GM19452 (cell line): ENCODE measurements around the gene FAM222A.

ENCODE experiments used
- ATAC-seq: cut with Tn5 transposase; IDR thresholded peaks from one replicate; pipeline ENCODE4 v1.9.1; 2021; ENCODE audit not compliant: unreplicated experiment

FAM222A gene

DNA sequence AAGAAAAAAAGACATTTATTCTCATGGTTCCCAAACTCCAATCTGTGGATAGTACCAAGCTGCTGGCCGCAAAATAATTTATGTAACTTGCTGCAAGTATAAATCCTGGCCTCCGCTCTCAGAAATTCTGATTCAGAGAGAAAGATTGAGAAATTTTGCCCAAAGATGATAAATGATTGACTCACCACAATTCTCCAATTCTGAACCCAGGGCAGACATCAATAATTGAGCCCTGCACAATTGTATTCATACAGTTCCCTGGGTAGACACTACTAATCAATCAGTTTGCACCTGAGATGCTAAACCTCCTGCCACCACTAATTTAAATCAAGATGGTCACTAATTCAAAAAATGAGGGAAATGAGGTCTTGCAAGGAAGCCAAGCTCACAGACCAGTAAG, 81.4 kb downstream of the FAM222A start:
- ATAC-seq, result no peak

DNA sequence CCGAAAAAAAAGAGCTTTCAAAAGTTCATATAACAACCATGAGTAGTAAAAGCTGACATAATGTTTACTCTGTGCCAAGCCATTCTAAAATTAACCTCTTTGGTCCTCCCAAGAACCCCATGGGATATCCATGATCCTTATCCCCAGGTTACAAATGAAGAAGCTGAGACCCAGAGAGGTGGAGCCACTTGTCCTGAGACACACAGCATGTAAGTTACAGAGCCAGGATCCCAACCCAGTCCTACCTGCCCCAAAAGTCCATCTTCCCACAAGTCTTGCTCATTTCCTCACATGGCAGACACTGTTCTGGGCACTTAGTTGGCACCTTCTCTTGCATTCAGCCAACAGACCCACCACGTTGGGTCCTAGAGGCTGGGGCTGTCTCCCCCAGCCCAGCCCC, 82.4 kb downstream of the FAM222A start:
- ATAC-seq, result no peak

DNA sequence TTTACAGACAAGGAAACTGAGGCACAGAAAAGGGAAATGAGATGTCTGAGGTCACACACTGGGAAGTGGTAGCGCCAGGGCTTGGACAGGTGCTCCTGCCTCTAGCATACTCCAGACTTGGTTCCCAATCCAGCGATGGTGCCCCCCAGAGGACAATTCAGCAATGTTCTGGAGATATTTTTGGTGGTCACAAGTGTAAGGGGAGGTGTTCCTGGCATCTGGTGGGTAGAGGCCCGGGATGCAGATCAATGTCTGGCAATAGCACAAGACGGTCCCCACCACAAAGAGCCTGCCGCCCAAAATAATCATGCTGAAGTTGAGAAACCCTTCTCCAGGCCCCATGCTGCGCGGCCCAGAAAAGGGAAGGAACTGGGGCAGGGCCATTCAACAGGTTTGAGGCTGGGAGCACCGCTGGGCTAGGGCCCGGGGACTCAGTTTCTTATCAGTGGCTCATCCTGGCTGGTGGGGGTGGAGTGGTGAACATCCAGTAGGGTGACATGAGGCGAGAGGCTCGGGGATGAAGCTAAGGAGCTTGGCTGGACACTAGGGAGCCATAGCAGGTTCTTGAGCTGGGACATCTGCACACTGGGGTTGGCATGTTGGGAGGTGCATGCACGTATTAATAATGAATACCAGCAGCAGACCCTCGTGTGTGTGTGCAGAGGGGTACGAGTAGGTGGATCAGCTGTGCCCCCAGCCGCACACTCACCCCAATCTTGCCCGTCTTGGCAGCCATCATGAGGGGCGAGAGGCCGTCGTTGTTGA, 84.5 kb downstream of the FAM222A start:
- no peak for ATAC-seq

DNA sequence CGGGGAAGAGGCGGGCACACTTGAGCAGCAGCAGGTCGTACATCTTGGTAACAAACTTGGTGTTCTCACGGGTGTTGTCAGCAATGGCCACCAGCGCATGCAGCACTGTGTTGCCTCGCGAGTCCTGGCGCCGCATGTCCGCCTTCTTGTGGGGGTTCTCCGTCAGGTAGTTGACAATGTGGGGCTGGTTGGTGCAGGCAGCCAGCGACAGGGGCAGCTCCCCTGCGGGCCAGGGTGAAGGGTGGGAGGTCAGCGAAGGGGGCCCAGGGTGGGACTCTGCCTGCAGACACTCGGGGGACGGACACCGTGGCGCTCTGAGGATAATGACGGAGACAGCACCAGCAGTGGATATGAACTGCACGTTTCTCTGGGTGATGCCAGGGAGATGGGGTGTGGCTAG, 85.1 kb downstream of the FAM222A start:
- ATAC-seq, result no peak

DNA sequence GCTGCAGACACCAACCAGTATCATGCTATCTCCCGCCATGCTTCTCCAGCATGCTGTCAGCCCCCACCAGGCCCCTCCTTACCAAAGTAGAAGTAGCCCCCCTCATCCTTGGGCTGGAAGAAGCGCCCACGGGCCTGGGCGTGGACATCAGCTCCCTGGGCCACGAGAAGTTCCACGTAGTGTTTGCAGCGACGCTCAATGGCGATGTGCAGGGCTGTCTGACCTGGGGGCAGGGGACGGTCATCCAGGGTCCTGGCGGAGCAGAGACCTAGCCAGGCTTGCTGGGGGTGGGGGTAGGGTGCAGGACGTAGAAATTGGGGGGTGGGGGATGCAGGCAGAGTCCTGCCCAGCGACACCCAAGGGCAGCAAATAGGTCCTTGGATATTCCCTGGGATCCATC, 86.9 kb downstream of the FAM222A start:
- ATAC-seq, result no peak

DNA sequence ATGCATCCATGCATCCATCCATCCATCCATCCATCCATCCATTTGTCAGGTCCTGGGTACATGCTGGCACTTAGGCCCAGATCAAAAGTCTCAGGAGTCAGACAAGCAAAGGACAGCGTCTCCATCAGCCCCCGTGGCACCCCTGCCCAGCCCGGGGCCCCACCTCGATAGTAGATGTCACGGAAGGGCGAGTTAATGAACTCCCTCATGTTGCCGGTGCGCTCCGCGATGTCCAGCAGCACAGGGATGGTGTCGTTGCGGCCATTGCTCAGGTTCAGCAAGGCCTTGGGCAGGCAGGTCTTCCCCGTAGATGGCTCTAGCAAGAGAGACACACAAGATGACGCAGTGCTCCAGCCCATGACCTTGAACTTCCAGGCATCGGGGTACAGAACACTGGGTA, 89.2 kb downstream of the FAM222A start:
- no peak for ATAC-seq

DNA sequence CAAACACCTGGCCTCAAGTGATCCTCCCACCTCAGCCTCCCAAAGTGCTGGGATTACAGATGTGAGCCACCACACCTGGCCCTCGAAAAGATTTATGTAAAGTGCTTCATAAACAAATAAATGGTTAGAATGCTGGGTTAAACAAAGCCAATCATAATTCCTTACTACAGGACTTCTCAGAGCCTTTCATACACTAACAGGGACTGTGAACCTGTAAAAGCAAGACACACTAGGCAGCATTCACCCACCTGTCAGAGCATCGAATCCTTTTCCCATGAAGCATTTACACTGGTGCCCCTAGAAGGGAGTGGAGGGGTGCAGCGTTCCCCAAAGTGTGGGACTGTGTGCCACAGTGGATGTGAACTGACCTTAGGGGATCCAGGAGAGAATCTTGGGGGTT, 90.1 kb downstream of the FAM222A start:
- ATAC-seq, result no peak

DNA sequence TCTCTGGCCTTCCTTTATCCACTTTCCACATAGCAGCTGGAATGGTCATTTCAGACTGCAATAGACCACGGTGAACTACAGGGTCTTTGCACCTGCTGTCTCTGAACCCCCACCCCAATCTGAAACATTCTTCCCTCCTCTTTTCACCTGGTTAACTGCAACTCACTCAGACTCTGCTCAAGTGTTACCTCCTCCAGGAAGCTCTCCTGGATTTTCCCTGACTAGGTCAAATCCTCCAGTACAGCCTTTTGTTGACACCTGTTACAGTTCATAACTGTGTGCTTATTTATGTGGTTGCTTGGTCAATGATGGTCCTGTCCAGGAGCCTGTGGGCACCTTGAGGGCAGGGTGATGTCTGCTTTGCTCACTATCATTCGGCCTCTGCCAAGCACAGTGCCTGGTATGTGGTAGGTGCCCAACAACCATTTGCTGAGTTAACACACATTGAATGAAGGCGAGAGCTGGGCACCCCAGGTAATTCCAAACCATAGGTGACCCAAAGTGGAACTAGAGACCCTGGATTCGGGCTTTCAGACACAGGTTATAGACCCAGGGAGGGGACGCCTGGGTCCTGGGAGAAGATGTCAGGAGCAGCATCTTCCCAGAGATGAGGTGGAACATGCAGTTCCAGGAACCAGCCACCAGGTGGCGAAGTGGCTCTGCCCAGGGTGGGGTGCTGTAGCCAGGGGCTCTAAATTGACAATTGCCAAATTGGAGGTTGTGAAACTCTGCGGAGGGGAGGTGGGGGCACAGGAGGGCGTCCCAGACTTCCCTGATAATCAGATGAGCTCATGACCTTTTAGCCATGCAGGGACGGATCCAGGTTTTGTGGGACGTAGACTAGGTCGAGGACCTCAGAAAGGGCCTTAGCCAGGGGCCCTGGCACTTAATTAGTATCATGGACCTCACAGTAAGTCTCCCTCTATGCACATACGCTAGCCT, 91.5 kb downstream of the FAM222A start:
- ATAC-seq, result no peak

DNA sequence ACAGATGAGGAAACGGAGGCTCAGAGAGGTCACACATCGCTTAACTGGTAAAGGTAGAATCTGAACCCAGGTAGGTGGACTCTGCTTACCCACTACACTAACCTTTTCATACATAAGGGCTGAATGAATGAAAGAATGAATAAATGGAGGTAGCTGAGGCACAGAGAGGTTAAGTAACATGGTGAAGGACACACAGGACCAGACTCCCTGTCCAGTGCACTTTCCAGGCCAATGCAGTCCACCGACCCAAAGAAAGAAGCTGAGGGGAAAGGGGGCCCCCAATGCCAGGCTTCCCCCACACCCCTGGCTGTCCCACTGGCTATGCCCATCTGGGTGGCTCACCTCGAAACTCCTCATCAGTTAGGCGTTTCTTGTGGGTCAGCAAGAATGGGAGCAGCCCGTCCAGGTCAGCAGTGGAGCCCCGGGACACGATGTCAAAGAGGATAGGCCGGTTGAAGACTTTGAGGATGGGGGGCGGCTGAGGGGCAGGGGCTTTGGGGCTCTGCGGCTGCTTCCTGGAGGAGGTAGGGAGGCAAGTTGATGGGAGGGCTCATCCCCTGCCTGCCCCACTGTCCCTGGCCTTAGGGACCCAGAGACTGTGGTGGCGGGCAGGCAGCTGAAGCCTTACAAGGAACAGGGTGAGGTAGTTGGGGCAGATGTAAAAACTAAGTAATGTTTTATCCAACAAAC, 94.5 kb downstream of the FAM222A start:
- no peak for ATAC-seq

DNA sequence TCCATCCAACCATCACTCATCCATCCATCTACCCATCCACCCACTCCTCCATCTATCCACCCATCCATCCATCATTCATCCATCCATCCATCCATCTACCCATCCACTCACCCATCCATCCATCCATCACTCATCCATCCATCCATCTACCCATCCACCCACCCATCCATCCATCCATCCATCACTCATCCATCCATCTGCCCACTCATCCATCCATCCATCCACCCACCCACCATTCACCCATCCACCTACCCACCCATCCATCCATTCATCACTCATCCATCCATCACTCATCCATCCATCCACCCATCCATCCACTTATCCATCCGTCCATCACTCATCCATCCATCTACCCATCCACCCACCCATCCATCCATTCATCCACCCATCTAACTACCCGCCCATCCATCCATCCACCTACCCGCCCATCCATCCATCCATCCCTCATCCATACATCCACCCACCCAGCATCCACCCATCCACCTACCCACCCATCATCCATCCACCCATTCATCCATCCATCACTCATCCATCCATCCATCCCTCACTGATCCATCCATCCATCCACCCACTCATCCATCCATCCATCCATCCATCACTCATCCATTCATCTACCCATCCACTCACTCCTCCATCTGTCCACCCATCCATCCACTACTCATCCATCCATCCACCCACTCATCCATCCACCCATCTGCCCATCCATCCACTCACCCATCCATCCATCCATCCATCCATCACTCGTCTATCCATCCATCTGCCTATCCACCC, 95.4 kb downstream of the FAM222A start:
- no peak for ATAC-seq

DNA sequence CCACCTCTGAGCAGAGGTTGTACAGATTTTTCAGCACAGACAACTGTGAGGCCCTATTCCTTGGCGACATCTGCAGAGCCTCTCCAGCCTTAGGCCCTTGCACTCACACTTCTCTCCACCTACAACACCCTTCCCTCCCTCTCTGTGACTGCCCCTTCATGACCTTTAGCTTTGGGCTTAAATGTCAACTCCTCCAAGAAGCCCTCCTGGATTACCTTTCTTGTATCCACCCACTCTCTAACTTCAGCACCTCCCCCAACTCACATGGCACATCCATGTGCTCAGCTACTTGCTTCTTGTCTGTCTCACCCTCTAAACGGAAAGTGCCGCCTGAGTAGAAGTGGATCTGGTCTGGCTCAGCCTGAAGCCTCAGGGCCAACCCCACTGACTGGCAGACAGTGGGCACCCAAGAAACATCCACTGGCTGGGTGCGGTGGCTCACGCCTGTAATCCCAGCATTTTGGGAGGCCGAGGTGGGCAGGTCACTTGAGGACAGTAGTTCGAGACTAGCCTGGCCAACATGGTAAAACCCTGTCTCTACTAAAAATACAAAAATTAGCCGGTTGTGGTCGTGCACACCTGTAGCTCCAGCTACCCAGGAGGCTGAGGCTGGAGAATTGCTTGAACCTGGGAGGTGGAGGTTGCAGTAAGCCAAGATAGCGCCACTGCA, 97.5 kb downstream of the FAM222A start:
- ATAC-seq, result no peak

DNA sequence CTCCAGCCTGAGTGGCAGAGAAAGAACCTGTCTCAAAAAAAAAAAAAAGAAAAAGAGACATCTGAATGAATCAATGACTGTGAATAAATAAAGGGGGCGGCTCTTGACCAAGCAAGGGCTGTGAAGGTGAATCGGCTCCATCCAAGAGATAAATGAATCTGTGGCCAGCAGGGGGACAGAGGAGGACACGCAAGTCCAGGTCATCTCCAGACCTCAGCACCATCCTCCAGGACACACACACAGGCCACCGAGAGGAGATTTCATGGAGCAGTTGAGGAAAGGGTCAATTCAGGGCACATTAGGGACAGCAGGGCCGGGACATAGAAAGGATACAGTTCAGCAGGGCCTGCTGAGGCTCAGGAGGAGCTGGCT, 98.0 kb downstream of the FAM222A start:
- no peak for ATAC-seq

DNA sequence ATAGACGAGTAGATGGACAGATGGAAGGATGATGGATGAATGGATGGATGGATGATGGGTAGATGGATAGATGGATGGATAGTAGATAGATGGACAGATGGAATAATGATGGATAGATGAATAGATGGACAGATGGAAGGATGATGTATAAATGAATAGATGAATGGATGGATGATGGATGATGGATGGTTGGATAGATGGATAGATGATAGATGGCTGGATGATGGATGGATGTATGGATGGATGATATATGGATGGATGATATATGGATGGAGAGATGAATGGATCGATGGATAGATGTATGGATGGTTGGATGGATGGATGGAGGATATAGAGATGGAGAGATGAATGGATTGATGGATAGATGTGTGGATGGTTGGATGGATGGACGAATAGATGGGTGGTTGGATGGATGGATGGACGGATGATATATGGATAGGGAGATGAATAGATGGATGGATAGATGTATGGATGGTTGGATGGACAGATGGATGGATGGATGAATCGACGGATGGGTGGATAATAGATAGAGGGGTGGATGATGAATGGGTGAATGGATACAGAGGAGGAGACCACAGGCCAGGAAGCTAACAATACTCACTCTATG, 100.3 kb downstream of the FAM222A start:
- no peak for ATAC-seq

DNA sequence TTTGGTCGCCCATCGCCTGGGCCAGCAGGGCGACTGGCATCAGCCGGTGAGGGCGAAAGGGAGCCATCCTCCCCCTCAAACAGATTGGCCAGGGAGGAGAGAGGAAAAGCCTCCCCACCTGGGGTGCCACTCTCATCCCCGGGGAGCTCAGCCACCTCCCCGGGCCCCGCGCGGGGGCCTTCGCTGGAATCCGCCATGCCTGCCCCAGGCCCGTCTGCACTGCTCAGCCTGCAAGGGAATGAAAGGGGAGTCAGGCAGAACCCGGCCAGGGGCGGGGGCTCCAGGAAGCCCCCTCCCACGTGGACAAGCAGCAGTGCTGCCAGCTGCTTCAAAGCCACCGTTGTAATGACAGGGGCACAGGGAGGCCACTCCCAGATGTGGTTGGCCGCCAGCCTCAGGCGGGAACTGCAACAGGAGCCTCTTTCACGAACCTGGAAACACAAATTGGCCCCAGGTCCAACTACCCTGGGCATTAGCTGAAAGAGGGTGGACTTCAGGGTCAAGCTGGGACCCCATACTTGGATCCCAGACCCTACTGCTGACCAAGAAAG, 101.0 kb downstream of the FAM222A start:
- ATAC-seq, result no peak

DNA sequence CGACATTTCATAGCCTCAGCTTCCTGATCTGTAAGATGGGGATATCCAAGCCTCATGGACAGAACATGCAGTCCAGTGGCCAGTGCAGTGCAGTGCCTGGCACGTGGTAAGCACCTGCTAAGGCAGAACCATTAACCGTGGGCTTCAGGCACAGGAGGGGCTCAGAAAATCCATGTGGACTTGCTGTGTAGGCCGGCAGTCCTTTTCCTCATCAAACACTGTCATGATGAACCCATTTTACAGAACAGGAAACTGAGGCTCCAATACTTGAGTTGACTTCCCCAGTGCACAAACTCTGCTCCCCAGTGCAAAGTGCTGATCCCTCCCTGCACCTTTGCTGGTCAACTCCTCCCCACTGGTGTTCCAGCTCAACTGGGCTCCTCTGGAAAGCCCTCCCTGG, 101.6 kb downstream of the FAM222A start:
- no peak for ATAC-seq

DNA sequence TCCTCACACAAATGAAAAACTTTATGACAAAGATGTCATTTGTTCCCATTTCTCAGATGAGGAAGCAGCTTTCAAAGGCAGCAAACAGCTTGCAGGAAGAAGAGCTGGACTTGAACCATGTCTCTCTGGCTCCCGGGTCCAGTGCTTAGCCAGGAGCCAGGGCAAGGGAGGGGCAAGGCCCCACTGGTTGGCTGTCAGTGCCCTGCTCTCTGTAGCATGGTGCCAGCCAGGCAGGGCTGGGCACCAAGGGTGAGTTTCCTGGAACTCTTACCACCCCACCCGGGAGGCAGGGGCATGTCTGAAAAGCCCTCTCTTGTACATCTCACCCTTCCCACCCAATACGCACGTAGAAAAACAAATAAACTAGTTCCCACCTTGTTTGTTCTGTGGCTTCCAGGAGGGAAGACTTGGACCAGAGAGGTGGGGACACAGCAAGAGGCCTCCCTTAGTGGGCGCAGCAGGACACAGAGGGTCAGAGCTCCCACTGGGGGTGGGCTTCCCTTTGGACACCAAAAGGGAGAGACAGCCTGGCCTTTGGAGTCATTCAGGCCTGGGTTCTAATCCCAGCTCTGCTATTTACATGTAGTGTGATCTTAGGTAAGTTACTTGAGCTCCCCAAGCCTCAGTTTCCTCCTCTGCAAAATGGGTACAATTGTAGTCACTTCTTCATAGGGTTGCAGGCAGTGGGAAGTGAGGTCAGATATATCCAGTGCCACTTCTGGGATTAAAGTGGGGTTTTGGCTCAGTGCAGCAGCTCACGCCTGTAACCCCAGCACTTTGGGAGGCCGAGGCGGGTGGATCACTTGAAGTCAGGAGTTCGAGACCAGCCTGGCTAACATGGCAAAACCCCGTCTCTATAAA, 102.4 kb downstream of the FAM222A start:
- no peak for ATAC-seq

DNA sequence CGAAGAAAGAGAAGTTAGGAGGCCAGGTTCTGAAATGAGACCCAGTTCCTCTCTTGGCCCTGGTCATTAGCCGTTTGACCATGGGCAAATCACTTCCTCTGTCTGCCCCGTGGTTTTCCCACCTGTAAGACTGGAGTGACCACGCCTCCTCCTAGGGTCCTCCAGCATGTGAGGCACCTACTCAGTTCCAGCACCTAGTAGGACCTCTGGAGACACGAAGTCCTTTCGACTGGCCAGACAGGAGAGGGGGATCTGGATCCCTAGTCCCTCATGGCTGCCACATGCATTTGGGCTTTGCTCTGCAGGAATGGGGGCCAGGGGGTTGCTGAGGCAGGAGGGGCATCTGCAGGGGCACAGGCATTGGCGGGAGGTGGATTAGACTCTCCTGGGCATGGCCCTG, 103.2 kb downstream of the FAM222A start:
- no peak for ATAC-seq

DNA sequence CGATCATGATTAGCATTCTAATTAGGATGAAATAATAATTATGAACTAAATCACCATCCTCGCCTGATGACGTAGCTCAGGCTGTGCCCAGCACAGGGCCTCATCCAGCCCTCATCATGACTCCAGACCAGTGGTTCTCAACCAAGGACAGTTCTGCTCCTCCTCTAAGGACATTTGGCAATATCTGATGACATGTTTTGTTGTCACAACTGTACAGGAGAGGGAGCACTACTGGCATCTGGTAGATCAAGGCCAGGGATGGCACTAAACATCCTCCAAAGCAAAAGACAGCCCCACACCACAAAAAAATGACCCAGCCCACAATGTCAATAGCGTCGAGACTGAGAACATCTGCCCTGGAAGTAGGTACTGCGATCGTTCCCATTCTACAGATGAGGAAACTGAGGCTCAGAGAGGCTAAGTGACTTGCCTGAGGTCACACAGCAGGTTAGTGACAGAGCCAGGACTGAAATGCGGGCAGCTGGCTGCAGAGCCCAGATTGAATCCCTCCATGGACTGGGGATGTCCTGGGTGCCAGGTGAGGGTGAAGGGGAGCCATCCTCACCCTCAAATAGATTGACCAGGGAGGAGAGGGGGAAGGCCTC, 104.1 kb downstream of the FAM222A start:
- ATAC-seq, result no peak
